GM23338 (cell line): ENCODE results near the gene SF3B3.

Experiments
- EZH2 ChIP-seq: fragments of 200-600 bp; sonication (generic); IDR thresholded peaks from one replicate; pipeline ENCODE4 v1.8.0; 2017; ENCODE audit warnings: antibody characterized with exemption, mild to moderate bottlenecking, low read depth; ENCODE audit not compliant: unreplicated experiment
- EZH2phosphoT487 ChIP-seq: fragments of 200-600 bp; sonication (generic); IDR thresholded peaks from one replicate; pipeline ENCODE4 v1.8.1; 2018; ENCODE audit warnings: antibody characterized with exemption; ENCODE audit not compliant: unreplicated experiment
- JUNB ChIP-seq: IDR thresholded peaks from one replicate; pipeline ENCODE4 v1.6.1; 2016; ENCODE audit warnings: antibody characterized with exemption; ENCODE audit not compliant: unreplicated experiment
- POLR2AphosphoS5 ChIP-seq: IDR thresholded peaks from 2 replicates; pipeline ENCODE4 v1.6.1; 2016; ENCODE audit warnings: antibody characterized with exemption, low read depth
- STAT1 ChIP-seq: IDR thresholded peaks from one replicate; pipeline ENCODE4 v1.6.1; 2016; ENCODE audit warnings: antibody characterized with exemption; ENCODE audit not compliant: unreplicated experiment
- TF ChIP-seq, protein P1 (sequence below), 2 experiments: fragments of 200-600 bp in 1 of 2; sonication (generic) in 1 of 2; conservative IDR thresholded peaks; 2 replicates each; pipeline versions ENCODE4 v1.5.1 to v1.6.1; 2016 to 2017; ENCODE audit warnings: antibody characterized with exemption in 2 of 2, low read depth in 2 of 2, mild to moderate bottlenecking in 2 of 2, moderate library complexity in 1 of 2

DNA sequence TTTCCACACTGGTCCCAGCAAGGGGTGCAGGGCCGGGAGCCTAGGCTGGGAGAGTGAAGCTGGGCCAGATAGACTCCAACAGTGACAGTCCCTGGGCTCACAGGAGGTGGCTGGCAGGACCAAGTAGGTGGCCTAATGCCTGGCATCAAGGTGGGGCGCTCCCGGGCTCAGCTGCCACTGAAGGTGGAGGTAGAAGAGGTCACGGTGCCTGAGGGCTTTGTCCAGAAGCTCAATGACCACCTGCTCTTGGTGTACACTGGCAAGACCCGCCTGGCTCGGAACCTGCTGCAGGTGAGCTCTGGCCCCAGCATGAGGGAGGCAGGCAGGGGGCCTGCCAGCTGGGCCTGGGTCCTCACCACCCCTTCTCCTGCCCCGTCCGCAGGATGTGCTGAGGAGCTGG, 45.4 kb upstream of the SF3B3 start:
- TF ChIP-seq, protein P1, sequence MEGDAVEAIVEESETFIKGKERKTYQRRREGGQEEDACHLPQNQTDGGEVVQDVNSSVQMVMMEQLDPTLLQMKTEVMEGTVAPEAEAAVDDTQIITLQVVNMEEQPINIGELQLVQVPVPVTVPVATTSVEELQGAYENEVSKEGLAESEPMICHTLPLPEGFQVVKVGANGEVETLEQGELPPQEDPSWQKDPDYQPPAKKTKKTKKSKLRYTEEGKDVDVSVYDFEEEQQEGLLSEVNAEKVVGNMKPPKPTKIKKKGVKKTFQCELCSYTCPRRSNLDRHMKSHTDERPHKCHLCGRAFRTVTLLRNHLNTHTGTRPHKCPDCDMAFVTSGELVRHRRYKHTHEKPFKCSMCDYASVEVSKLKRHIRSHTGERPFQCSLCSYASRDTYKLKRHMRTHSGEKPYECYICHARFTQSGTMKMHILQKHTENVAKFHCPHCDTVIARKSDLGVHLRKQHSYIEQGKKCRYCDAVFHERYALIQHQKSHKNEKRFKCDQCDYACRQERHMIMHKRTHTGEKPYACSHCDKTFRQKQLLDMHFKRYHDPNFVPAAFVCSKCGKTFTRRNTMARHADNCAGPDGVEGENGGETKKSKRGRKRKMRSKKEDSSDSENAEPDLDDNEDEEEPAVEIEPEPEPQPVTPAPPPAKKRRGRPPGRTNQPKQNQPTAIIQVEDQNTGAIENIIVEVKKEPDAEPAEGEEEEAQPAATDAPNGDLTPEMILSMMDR (conservative IDR thresholded peaks at IDR 0.05; ENCODE audit: low read depth in 2 of 2), result no peak
- no peak for TF ChIP-seq POLR2AphosphoS5
- no peak for TF ChIP-seq EZH2
- TF ChIP-seq EZH2phosphoT487, result no peak
- no peak for TF ChIP-seq JUNB
- TF ChIP-seq STAT1, result no peak
